Measurements from ENCODE around the gene RND3.

The RND3 gene

GRCh38 chr2:150508497-150509137 is 21.1 kb upstream of the RND3 start:
- no peak for DNase-seq (ENCODE audit: low read depth in 1 of 2, low spot score in 1 of 2)
- Histone ChIP-seq H3K27ac (replicated peaks) (no peak overlapping the region), H3K27me3 (ENCODE audit: insufficient read depth, poor library complexity, severe bottlenecking) (peaks cover 2% of the 10 kb centered on the region), H3K4me3 (replicated peaks; ENCODE audit: insufficient read depth, low read length) (no peak overlapping the region)
- TF ChIP-seq SPI1 (IDR thresholded peaks at IDR 0.05; ENCODE audit: borderline replicate concordance, low read depth): no peak
- no peak for TF ChIP-seq REST (IDR thresholded peaks at IDR 0.05; ENCODE audit: insufficient replicate concordance, low read depth)
- TF ChIP-seq POLR2AphosphoS5 (IDR thresholded peaks at IDR 0.05; ENCODE audit: low read depth): no peak
- TF ChIP-seq GABPA (IDR thresholded peaks at IDR 0.05; ENCODE audit: low read depth): no peak
- no peak for TF ChIP-seq CTCF (IDR thresholded peaks at IDR 0.05; ENCODE audit: insufficient read depth, low read length)

GRCh38 chr2:150507071-150507470 is 19.6 kb upstream of the RND3 start:
- TF ChIP-seq REST (IDR thresholded peaks at IDR 0.05; ENCODE audit: insufficient replicate concordance, low read depth) (no peak), CTCF (IDR thresholded peaks at IDR 0.05; ENCODE audit: insufficient read depth, low read length) (no peak), SPI1 (IDR thresholded peaks at IDR 0.05; ENCODE audit: borderline replicate concordance, low read depth) (no peak), POLR2AphosphoS5 (IDR thresholded peaks at IDR 0.05; ENCODE audit: low read depth) (no peak), GABPA (IDR thresholded peaks at IDR 0.05; ENCODE audit: low read depth) (no peak)

GRCh38 chr2:150505178-150505577 is 17.7 kb upstream of the RND3 start:
- Histone ChIP-seq H3K27me3 (ENCODE audit: insufficient read depth, poor library complexity, severe bottlenecking) (peaks cover 2% of the 10 kb centered on the region), H3K4me3 (replicated peaks; ENCODE audit: insufficient read depth, low read length) (no peak overlapping the region), H3K27ac (replicated peaks) (no peak overlapping the region)
- no peak for DNase-seq (ENCODE audit: low read depth in 1 of 2, low spot score in 1 of 2)
- no peak for TF ChIP-seq SPI1 (IDR thresholded peaks at IDR 0.05; ENCODE audit: borderline replicate concordance, low read depth)
- no peak for TF ChIP-seq REST (IDR thresholded peaks at IDR 0.05; ENCODE audit: insufficient replicate concordance, low read depth)
- TF ChIP-seq CTCF (IDR thresholded peaks at IDR 0.05; ENCODE audit: insufficient read depth, low read length): no peak
- no peak for TF ChIP-seq GABPA (IDR thresholded peaks at IDR 0.05; ENCODE audit: low read depth)
- TF ChIP-seq POLR2AphosphoS5 (IDR thresholded peaks at IDR 0.05; ENCODE audit: low read depth): no peak

More at GRCh38 chr2:150507071-150507470, 19.6 kb upstream of the RND3 start:
- Histone ChIP-seq H3K27me3 (ENCODE audit: insufficient read depth, poor library complexity, severe bottlenecking) (peaks cover 2% of the 10 kb centered on the region), H3K4me3 (replicated peaks; ENCODE audit: insufficient read depth, low read length) (no peak overlapping the region), H3K27ac (replicated peaks) (no peak overlapping the region)
- no peak for DNase-seq (ENCODE audit: low read depth in 1 of 2, low spot score in 1 of 2)
